H1 (cell line): Measurements from ENCODE around the gene ECT2L. TPM values are rescaled to one million over a fixed set of nuclear protein-coding genes. Genes with fewer than 3 reads are reported as not detected.

ENCODE experiments used
- CHD1 ChIP-seq: IDR thresholded peaks from 2 replicates; pipeline ENCODE4 v1.6.1; 2012; ENCODE audit warnings: low read depth, low read length, improper control_type of control experiment
- FOSL1 ChIP-seq: IDR thresholded peaks from 2 replicates; pipeline ENCODE4 v1.6.1; 2011; ENCODE audit warnings: mild to moderate bottlenecking, low read depth, low read length, moderate library complexity; ENCODE audit not compliant: insufficient read depth
- ZNF274 ChIP-seq: IDR thresholded peaks from 2 replicates; pipeline ENCODE4 v1.7.0; 2012; ENCODE audit warnings: low read length, borderline replicate concordance; ENCODE audit errors: extremely low read depth
- polyA plus RNA-seq, 7 experiments: library from polyadenylated mRNA; depleted of rRNA in 3 of 7; stranded (reverse) in 5 of 7; unstranded in 2 of 7; fragments of >200 nt in 5 of 7; fragments of 200-250 nt in 2 of 7; gene quantifications; 1 replicate in 5 of 7; 2 replicates in 1 of 7; 4 replicates in 1 of 7; pipeline versions ENCODE4 v1.2.1 to v1.2.3, GENCODE V29; 2011 to 2013; ENCODE audit warnings: missing spikeins in 2 of 7, mixed read lengths in 2 of 7
- total RNA-seq: library from RNA; stranded (reverse); fragmentation: NEBNext Ultra II Directional; extraction: Animal tissue kit (Norgen Biotek cat#: 25700); gene quantifications from 2 replicates; pipeline ENCODE4 v1.2.1, GENCODE V29; 2021

The ECT2L gene
- total and polyA plus RNA-seq, 2 of the 8 experiments (the other 6 are each of a cell fraction or from before 2014, with no cell fraction given), result not detected

- TF ChIP-seq ZNF274 (no peak), FOSL1 (no peak), CHD1 (no peak)
These were observed 67.4 kb downstream of the ECT2L start (continued) for GRCh38 chr6:138863321-138863720.
